NCI-H446 treated with DMSO at 0.1 percent for 48 hours (cell line): Measurements from ENCODE around the gene CACHD1.
"Not testable (repeated sequence)": the region's sequence is repeated elsewhere in the genome, so short reads cannot be mapped to it uniquely, and the experiment has no call there.

ENCODE experiments used
- DNase-seq: peaks from one replicate; lab custom pipeline; 2025; lab: John Stamatoyannopoulos, UW

Gene CACHD1

DNA sequence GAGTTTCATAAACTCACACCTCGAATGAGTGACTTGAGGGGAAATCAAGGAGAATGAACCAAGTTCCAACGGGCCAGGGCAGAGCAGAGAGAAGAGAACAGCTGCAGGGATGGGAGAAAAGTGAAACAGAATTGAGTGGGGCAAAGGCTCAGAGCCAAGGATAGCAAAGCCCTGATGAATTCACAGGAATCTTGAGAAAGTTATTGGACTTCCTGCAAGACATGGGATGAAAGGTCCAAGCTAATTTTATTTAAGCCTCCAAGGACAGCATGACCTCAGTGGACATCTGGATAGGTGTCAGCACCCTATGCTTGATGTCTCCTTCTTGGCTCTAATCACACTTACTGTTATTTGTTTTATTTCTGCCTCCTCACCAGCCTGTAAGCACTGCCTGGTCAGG, 232.0 kb downstream of the CACHD1 start:
- DNase-seq: no peak

DNA sequence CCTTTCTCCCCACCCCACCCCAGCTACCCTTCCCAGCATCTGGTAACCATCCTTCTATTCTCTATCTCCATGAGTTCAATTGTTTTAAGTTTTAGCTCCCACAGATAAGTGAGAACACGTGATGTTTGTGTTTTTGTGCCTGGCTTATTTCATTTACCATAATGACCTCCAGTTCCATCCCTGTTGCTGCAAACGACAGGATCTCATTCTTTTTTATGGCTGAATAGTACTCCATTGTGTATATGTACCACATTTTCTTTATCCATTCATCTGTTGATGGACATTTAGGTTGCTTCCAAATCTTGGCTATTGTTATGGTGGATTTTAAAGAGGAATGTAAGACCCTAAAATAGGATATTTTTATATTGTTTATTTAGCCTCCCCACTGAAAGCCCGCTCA, 232.7 kb downstream of the CACHD1 start:
- DNase-seq: not testable (repeated sequence)

GRCh38 chr1:64703600-64703999, 233.7 kb downstream of the CACHD1 start:
- no peak for DNase-seq

DNA sequence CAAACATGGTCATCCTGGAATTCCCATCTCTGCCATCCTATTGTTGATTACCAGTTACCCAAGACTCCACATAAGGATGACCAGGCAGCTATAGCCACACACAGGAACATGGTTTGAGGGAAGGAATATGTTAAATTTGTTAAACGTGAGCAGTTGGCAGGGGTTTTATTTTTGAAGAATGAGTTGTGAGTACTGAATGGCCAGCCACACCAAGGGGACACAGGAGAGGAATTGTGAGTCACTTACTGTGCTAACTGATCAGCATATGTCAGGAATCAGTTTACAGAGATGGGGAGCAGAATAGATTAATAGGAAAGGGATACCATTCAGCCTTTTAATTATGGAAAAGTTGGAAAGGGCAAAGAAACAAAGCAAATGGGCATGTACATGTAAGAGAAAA, 235.7 kb downstream of the CACHD1 start:
- DNase-seq: no peak

GRCh38 chr1:64711266-64711665, 241.3 kb downstream of the CACHD1 start:
- no peak for DNase-seq

- DNase-seq: no peak
Measured at GRCh38 chr1:64712049-64712448, 242.1 kb downstream of the CACHD1 start.

GRCh38 chr1:64715186-64715585, 245.3 kb downstream of the CACHD1 start:
- DNase-seq: no peak

DNA sequence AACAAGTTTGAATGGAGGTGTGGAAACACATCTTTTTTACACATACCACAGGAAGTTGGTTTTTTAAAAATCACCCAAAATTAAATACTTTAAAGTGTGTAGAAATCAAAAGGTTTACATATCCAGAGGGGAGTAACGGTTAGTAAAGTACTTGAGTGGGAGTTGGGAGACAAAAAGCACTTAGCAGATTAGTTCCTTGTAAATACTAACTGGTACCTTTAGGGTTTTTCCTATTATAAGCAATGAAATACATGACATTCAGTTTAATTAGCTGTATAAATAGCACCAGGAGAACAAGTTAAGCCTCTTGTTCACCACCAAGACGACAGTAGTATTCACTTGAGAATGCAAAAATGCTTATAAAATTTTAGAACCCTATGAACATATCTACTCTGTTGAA, 251.2 kb downstream of the CACHD1 start:
- DNase-seq: no peak

DNA sequence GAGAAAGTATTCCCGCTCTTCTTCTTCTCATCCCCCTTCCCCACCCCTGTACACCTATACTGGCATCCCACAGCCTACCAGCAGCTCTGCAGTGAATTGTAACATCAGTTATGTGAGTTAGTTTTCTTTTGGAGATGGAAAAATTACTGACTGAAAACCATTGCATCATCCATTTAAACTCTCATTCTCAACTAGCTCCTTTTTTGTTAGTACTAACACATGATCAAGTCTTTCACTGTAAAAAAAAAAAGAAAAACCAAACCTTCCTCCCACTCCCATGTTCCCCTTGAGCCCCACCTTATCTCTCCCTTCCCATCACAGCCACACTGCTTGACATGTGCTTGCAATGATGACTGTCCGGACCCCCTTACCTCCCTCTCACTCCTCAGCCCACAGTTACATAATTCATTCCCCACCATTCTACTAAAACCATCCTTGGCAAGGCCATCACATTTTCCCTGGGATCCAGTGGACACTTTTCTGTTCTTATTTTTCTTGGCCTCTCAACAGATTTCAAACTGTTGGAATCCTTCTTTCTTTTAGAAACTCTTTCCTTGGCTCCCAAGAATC, 251.7 kb downstream of the CACHD1 start:
- DNase-seq: no peak

- DNase-seq: no peak
Measured at GRCh38 chr1:64727861-64728260, 257.9 kb downstream of the CACHD1 start.

- no peak for DNase-seq
Measured at GRCh38 chr1:64733581-64734286, 263.8 kb downstream of the CACHD1 start.

DNA sequence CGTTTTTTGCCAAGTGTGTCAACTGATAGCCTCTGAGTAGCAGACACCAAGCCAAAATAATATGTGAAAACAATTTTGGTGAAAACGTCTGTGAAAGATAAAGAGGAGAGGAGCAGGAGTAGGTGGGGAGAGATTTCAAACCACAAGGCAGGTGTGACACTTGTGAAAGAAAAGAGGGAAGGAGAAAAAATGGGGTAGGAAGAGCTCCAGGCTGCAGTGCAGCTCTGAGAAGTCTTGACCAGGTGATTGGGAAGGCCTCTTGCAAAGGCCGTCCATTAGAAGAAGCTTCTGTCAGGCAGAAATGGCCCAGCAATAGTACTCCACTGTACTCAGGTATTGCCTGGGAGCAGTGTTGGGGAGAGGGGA, 264.3 kb downstream of the CACHD1 start:
- no peak for DNase-seq

- not testable (repeated sequence) for DNase-seq
Measured at GRCh38 chr1:64740687-64741086, 270.8 kb downstream of the CACHD1 start.
